Cardiac fibroblast (primary cell): ENCODE measurements around the gene RASAL1.

Experiments used
- DNase-seq, 2 donors: peaks; one replicate each; pipeline versions ENCODE4 v3.0.0 to v3.0.0-alpha.2; 2010; ENCODE audit warnings: low read depth in 2 of 2
- H3K4me3 ChIP-seq, 2 donors: replicated peaks in 1 of 2; 1 replicate in 1 of 2; 2 replicates in 1 of 2; pipeline ENCODE4 v1.5.1; 2011; ENCODE audit warnings: low read depth in 2 of 2, low read length in 2 of 2, mild to moderate bottlenecking in 2 of 2, moderate library complexity in 1 of 2
- CTCF ChIP-seq: IDR thresholded peaks from one replicate; pipeline ENCODE4 v1.5.1; 2011; ENCODE audit warnings: low read depth, mild to moderate bottlenecking, low read length, inconsistent platforms

Gene RASAL1

GRCh38 chr12:113083863-113084435, 51.6 kb downstream of the RASAL1 start:
- DNase-seq = no peak
- TF ChIP-seq CTCF = no peak

GRCh38 chr12:113082486-113083148, 52.9 kb downstream of the RASAL1 start:
- TF ChIP-seq CTCF = no peak
- no peak overlapping the region for H3K4me3 ChIP-seq
- DNase-seq = no peak

More at GRCh38 chr12:113083863-113084435, 51.6 kb downstream of the RASAL1 start:
- no peak overlapping the region for H3K4me3 ChIP-seq

- DNase-seq = no peak
- TF ChIP-seq CTCF = no peak
- H3K4me3 ChIP-seq = no peak overlapping the region
Observed at GRCh38 chr12:113081873-113082272, 53.7 kb downstream of the RASAL1 start.

- no peak for DNase-seq
- no peak overlapping the region for H3K4me3 ChIP-seq
- no peak for TF ChIP-seq CTCF
Observed at GRCh38 chr12:113077859-113078255, 57.7 kb downstream of the RASAL1 start.

- H3K4me3 ChIP-seq = no peak overlapping the region
- DNase-seq = no peak
- no peak for TF ChIP-seq CTCF
Observed at GRCh38 chr12:113077057-113077858, 58.3 kb downstream of the RASAL1 start.

- no peak overlapping the region for H3K4me3 ChIP-seq
- no peak for DNase-seq
- no peak for TF ChIP-seq CTCF
Observed at GRCh38 chr12:113075137-113075683, 60.4 kb downstream of the RASAL1 start.
